Measurements from ENCODE around the gene DDX54.
"Not testable (repeated sequence)": the region's sequence is repeated elsewhere in the genome, so short reads cannot be mapped to it uniquely, and the experiment has no call there.

DDX54 gene

DNA sequence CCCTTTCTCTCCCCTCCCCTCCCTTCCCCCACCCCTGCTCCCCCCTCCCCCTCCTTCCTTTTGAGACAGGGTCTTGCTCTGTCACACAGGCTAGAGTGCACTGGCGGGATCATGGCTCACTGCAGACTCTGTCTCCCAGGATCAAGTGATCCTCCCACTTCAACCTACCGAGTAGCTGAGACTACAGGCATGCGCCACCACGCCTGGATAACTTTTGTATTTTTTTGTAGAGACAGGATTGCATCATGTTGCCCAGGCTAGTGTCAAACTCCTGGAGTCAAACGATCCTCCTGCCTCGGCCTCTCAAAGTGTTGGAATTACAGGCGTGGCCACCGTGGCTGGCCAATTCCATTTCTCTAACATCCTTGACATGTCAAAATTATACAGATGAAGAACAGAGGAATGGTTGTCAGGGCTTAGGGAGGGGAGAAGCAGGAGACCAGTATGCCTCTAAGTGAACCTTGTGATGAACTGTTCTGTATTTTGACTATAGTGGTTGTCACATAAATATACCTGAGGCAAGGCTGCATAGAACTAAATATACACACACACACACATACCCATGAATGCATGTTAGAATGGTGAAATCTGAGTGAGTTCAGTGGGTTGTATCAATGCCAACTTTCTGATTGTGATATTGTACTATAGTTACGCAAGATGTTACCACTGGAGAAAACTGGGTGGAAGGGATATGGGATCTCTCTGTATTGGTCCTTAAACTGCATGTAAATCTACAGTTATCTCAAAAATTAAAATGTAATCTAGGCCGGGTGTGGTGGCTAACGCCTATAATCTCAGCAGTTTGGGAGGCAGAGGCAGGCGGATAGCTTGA, 39.3 kb downstream of the DDX54 start:
- no peak overlapping the region for H3K4me3 ChIP-seq (ENCODE audit: low read length)

GRCh38 chr12:113144806-113145205, 40.5 kb downstream of the DDX54 start:
- no peak for DNase-seq (ENCODE audit: low read depth)
- TF ChIP-seq, protein P1, sequence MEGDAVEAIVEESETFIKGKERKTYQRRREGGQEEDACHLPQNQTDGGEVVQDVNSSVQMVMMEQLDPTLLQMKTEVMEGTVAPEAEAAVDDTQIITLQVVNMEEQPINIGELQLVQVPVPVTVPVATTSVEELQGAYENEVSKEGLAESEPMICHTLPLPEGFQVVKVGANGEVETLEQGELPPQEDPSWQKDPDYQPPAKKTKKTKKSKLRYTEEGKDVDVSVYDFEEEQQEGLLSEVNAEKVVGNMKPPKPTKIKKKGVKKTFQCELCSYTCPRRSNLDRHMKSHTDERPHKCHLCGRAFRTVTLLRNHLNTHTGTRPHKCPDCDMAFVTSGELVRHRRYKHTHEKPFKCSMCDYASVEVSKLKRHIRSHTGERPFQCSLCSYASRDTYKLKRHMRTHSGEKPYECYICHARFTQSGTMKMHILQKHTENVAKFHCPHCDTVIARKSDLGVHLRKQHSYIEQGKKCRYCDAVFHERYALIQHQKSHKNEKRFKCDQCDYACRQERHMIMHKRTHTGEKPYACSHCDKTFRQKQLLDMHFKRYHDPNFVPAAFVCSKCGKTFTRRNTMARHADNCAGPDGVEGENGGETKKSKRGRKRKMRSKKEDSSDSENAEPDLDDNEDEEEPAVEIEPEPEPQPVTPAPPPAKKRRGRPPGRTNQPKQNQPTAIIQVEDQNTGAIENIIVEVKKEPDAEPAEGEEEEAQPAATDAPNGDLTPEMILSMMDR (IDR thresholded peaks at IDR 0.05; ENCODE audit: insufficient read depth, low read depth, low read length, missing control alignments): no peak
- no peak overlapping the region for H3K4me3 ChIP-seq (ENCODE audit: low read length)

More for the DNA sequence above, 39.3 kb downstream of the DDX54 start:
- no peak for DNase-seq (ENCODE audit: low read depth)
- TF ChIP-seq, protein P1 (IDR thresholded peaks at IDR 0.05; ENCODE audit: insufficient read depth, low read depth, low read length, missing control alignments): no peak

GRCh38 chr12:113143959-113144358, 41.3 kb downstream of the DDX54 start:
- TF ChIP-seq, protein P1 (IDR thresholded peaks at IDR 0.05; ENCODE audit: insufficient read depth, low read depth, low read length, missing control alignments): no peak
- DNase-seq (ENCODE audit: low read depth): no peak
- H3K4me3 ChIP-seq (ENCODE audit: low read length): no peak overlapping the region

DNA sequence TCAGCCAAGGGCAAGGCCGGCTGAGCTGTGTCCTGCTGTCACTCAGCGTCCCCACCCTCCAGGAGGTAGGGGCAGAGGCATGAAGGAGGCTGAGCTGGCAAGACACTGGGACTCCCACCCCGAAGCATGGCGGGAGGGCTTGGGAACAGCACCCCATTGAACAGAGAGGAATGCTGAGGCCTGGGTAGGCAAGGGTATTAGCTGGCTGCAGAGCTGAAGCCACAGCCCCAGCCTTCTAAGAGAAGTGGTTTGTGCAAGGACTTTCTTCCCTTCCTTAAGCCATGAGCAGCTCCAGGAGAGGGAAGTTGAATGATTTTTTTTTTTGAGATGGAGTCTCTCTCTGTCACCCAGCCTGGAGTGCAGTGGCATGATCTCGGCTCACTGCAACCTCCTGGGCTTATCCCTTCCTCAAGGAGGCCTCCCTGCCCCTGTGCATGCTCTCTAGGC, 42.4 kb downstream of the DDX54 start:
- no peak for DNase-seq (ENCODE audit: low read depth)
- H3K4me3 ChIP-seq (ENCODE audit: low read length): no peak overlapping the region
- TF ChIP-seq, protein P1 (IDR thresholded peaks at IDR 0.05; ENCODE audit: insufficient read depth, low read depth, low read length, missing control alignments): no peak

GRCh38 chr12:113142173-113142885, 42.9 kb downstream of the DDX54 start:
- TF ChIP-seq, protein P1 (IDR thresholded peaks at IDR 0.05; ENCODE audit: insufficient read depth, low read depth, low read length, missing control alignments): no peak
- DNase-seq (ENCODE audit: low read depth): no peak
- H3K4me3 ChIP-seq (ENCODE audit: low read length): no peak overlapping the region

DNA sequence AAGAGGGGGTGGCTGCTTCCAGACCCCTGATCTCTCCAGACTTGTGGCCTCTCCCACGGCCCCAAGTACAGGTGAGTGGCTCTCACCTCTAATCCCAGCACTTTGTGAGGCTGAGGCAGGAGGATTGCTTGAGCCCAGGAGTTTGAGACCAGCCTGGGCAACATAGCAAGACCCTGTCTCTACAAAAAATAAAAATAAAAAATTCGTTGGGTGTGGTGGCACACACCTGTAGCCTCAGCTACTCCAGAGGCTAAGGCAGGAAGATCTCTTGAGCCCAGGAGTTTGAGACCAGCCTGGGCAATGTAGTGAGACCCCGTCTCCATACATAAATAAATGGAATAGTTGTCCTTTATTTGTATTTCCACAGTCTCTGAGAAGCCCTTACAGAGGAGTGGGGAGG, 43.6 kb downstream of the DDX54 start:
- not testable (repeated sequence) for DNase-seq (ENCODE audit: low read depth); H3K4me3 ChIP-seq (ENCODE audit: low read length)

DNA sequence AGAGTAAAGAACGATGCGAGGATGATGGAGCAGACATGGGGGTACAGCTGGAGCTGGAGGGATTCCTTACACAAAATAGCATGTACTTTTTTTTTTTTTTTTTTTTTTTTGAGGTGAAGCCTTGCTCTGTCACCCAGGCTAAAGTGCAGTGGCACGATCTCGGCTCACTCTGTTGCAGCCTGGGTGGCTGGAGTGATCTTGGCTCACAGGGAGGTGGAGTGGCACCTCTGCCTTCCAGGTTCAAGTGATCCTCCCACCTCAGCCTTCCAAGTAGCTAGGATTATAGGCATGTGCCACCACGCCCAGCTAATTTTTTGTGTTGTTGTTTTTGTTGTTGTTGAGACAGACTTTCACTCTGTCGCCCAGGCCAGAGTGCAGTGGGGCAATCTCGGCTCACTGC, 44.6 kb downstream of the DDX54 start:
- no peak overlapping the region for H3K4me3 ChIP-seq (ENCODE audit: low read length)
- no peak for DNase-seq (ENCODE audit: low read depth)
- TF ChIP-seq, protein P1 (IDR thresholded peaks at IDR 0.05; ENCODE audit: insufficient read depth, low read depth, low read length, missing control alignments): no peak

All from epithelial cell of esophagus (primary cell).